LNCAP (cell line): ENCODE results near the gene MATN4.

Source experiments
- TF ChIP-seq, protein P1 (sequence below): fragments of 450-650 bp; IDR thresholded peaks from 2 replicates; pipeline ENCODE4 v1.5.1; 2017; ENCODE audit warnings: mild to moderate bottlenecking

Gene MATN4

DNA sequence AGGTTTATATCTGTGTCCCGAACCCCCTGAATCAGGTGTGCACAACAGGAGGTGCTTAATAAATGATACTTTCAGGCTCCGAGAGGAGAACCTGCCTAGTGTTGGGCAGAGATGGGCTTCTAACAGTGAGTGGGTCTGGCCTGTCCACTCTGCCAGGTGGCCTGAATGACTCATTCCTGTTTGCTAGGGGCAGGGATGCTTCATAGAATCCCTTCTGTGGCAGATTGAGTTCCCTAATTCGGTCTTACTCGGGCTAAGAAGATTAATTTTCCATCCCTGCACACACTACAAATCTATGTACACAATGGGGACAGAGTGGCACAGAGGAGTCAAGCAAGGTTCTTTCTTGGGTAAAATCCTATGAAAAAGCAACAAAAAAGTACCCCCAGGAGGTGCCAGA lies 20.4 kb upstream of the MATN4 start:
- TF ChIP-seq, protein P1, sequence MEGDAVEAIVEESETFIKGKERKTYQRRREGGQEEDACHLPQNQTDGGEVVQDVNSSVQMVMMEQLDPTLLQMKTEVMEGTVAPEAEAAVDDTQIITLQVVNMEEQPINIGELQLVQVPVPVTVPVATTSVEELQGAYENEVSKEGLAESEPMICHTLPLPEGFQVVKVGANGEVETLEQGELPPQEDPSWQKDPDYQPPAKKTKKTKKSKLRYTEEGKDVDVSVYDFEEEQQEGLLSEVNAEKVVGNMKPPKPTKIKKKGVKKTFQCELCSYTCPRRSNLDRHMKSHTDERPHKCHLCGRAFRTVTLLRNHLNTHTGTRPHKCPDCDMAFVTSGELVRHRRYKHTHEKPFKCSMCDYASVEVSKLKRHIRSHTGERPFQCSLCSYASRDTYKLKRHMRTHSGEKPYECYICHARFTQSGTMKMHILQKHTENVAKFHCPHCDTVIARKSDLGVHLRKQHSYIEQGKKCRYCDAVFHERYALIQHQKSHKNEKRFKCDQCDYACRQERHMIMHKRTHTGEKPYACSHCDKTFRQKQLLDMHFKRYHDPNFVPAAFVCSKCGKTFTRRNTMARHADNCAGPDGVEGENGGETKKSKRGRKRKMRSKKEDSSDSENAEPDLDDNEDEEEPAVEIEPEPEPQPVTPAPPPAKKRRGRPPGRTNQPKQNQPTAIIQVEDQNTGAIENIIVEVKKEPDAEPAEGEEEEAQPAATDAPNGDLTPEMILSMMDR = no peak

DNA sequence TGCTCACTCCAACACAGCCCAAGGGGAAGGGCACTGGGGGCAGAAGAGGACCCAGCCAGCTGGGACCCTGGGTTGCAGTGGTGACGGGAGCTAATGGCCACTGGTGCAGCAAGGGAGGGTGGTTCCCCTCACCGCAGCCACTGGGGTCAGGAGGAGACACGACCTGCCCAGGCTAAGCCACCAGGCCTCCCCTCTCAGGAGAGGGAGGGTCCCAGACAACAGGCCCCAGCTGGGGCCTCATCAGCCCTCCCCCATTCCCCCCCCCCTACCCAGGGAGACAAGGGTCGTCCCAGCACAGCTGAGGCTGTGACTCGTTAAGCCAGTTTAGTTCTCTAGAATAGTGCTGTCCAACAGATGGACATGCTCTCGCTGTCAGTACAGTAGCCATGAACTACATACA lies 17.3 kb upstream of the MATN4 start:
- TF ChIP-seq, protein P1 = no peak

DNA sequence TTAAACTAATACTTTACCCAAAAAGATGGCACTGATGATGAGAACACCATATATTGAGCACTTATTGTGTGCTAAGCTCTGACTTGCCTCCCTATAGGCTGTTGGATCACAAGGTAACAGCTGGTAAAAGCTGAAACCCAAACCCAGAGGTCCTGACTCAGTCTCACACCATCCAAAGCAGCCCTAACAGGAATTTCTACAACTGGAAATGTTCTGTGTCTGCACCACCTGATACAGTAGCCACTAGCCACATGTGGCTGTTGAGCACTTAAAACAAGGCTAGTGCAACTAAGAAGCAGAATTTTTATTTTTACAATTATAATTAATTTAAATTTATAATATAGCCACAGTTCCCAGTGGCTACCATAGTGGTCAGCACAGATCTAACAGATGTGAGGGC lies 15.6 kb upstream of the MATN4 start:
- TF ChIP-seq, protein P1 = no peak

DNA sequence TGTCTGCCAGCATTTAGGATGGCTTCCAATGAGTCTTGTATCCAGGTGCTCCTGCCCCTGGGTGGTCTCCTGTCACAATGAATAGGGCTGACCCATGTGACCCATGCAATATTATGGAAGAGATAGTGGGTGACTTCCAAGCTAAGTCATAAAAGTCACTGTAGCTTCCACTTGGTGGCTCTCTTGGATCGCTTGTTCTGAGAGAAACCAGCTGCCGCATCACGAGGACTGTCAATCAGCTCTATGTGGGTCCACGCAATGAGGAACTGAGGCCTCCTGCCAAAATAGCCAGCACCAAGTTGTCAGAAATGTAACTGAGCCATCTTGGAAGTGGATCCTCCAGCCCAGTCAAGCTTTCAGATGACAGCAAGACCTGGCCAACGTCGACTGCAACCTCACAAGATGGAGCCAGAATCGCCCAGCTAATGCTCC lies 14.9 kb upstream of the MATN4 start:
- TF ChIP-seq, protein P1 = peak; percentile 54; the same call in 1 of the 2 replicates

DNA sequence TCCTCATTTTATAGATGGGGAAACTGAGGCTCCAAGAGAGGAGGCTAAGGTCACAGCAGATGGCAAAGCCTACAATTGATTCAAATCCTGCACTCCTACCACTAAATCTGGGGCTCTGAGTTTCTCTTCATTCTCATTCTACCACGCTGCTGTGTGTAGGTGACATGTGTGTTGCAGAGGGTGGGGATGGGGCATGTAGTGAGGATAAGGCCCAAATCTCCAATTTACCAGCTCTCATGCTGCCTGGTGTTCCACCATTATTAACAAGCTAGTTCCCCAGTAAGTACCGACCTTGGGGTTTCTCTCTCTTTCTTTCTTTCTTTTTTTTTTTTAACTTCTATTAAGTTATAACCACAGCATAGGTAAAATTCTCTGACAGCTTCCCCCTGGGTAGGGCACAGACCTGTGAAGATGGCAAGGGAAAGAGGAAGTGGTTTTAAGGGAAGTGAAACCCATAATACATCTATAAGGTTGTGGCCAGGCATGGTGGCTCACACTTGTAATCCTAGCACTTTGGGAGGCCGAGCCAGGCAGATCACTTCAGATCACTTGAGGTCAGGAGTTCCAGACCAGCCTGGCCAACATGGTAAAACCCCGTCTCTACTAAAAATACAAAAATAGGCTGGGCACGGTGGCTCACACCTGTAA lies 13.0 kb upstream of the MATN4 start:
- TF ChIP-seq, protein P1 = no peak

DNA sequence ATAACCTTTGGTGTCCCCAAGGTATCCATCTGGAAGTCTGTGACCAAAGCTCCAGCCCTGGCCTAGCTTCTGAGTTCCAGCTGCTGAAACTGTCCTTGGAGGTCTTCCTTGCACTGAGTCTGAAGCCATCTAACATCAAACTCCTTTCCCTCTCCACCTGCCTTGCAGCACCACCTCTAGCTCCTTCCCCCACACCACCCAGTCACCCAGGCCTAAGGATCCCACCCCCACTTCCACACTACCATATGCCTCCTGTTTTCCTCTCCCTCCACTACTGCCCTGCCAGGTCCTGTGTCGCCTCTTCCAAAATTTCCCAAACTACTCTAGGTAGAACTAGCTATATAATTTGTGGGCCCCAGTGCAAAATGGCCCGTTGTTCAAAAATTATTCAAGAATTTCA lies 10.8 kb upstream of the MATN4 start:
- TF ChIP-seq, protein P1 = no peak

DNA sequence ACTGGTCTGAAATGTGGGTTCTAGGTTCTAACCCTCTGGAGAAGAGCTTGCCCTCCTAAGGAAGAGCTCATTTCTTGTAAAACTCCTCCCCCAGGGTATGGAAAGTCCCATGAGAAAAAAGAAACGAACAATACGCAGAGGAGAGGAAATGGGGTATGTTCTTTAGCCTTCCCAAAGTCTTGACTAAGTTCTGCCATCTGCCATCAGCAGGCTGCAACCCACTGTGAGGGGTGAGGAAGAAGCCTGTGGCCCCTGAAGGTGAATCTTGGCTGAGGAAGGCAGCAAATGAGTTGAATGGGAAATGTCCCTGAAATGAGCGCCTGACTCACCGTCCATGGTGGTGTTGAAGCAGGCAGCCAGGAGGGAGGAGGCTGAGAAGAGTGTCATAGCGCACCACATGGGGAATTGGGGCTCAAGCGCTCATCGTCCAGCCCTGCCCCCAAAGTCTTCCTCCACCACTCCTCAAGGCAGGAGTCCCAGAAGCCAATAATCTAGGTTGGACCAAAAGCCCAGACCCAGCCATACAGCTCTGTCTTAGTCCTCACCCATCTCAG lies 10.4 kb upstream of the MATN4 start:
- TF ChIP-seq, protein P1 = no peak

DNA sequence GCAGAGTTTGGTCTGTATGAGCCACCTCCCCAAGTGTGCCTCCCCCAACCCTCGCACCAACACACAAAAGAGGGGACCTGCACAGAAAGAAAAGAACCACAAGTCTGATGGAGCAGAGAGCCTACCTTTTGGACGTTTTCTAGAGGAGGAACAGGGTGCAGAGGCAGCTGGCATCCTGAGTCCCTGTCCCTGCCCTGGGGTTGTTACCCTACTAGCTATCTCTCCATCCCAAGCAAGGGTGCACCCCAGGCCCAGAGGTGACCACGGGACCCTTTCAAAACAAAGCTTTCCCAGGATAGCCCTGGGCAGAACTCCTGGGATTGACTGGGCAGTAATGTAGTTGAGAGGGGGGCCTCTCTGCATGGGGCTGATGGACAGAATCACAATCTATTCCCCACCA lies 9.7 kb upstream of the MATN4 start:
- TF ChIP-seq, protein P1 = no peak
